ENCODE results near the gene ATP5IF1.
A peak's percentile ranks its signal among the peaks of the same experiment; 100 is the strongest.

The ATP5IF1 gene

GRCh38 chr1:28257736-28258135, 21.8 kb downstream of the ATP5IF1 start:
- Histone ChIP-seq H3K36me3 (ENCODE audit: insufficient read depth, low read length) (no peaks in the 10 kb centered on the region), H3K4me3 (ENCODE audit: low read depth in 1 of 2, low read length in 2 of 2) (no peak overlapping the region), H3K9me3 (ENCODE audit: low read length) (no peaks in the 10 kb centered on the region), H3K27me3 (ENCODE audit: control insufficient read depth in 1 of 2, insufficient read depth in 2 of 2, low read length in 2 of 2) (no peaks in the 10 kb centered on the region), H3K27ac (ENCODE audit: low read depth, low read length) (no peak overlapping the region), H3K9ac (ENCODE audit: low read length) (no peak overlapping the region), H3K4me1 (ENCODE audit: insufficient read depth, low read length) (peaks cover 17% of the 10 kb centered on the region)

GRCh38 chr1:28258628-28259251, 22.8 kb downstream of the ATP5IF1 start:
- no peak overlapping the region for H3K27ac ChIP-seq (ENCODE audit: low read depth, low read length)

GRCh38 chr1:28259252-28259933, 23.5 kb downstream of the ATP5IF1 start, which contains the start of gene SESN2:
Gene SESN2, plus strand, starts transcription at chr1:28259518. Its CDS starts 330 bp downstream, at chr1:28259848.
- Histone ChIP-seq H3K4me1 (ENCODE audit: insufficient read depth, low read length) (peaks cover 17% of the 10 kb centered on the region), H3K4me3 (ENCODE audit: low read depth in 1 of 2, low read length in 2 of 2) (peak within 1 kb of the TSS; percentile 73 to 93), H3K27ac (ENCODE audit: low read depth, low read length) (peak within 1 kb of the TSS; percentile 93), H3K9ac (ENCODE audit: low read length) (peak within 1 kb of the TSS; percentile 49), H3K36me3 (ENCODE audit: insufficient read depth, low read length) (no peaks in the 10 kb centered on the region), H3K9me3 (ENCODE audit: low read length) (no peaks in the 10 kb centered on the region), H3K27me3 (ENCODE audit: control insufficient read depth in 1 of 2, insufficient read depth in 2 of 2, low read length in 2 of 2) (no peaks in the 10 kb centered on the region)

More at GRCh38 chr1:28258628-28259251, 22.8 kb downstream of the ATP5IF1 start:
- Histone ChIP-seq H3K9me3 (ENCODE audit: low read length) (no peaks in the 10 kb centered on the region), H3K4me1 (ENCODE audit: insufficient read depth, low read length) (peaks cover 17% of the 10 kb centered on the region), H3K9ac (ENCODE audit: low read length) (no peak overlapping the region), H3K27me3 (ENCODE audit: control insufficient read depth in 1 of 2, insufficient read depth in 2 of 2, low read length in 2 of 2) (no peaks in the 10 kb centered on the region), H3K4me3 (ENCODE audit: low read depth in 1 of 2, low read length in 2 of 2) (peak overlapping the region in 1 of 2 donors; percentile 73), H3K36me3 (ENCODE audit: insufficient read depth, low read length) (no peaks in the 10 kb centered on the region)

DNA sequence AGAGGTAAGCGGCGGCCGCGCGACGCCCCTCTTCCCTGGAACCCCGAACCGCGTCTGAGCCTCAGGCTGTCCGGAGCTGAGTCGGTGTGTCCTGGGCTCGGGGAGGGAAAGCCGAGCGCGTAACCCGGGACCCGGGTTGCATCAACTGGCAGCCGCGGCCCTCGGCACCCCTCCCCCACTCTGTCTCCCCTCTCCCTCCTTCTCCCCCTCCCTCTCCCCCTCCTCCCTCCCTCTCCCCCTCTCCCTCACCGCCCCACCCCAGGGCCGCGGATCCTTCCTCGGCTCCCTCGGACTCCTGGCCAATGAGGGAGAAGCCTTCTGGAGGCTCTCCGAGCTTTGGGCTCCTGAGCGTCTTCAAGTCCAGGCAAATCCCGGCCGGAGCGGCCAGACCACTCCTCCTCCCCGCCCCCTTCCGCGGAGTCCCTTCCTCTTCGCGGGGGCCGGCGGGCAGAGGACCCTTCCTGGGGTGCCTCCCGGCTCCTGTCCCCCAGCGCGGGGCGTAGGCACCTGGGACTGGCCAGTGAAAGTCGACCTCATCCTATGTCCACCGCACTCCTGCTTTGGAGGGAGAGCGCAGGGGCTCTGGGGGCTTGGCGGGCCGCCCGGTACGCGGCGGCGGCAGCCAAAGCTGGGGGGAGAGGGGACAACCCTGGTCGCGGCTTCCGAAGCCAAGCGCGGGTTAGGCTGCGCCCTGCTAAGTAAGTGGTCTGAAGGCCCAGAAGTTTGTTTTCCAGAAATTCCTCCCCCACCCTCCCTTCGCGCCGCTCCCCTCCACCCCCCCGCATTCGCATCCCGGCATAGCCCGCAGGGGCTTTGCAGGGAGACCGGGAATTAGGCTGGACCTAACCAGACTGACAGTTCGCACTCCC, 24.2 kb downstream of the ATP5IF1 start:
- H3K27ac ChIP-seq (ENCODE audit: low read depth, low read length): peak overlapping the region; percentile 93
- H3K27me3 ChIP-seq (ENCODE audit: control insufficient read depth in 1 of 2, insufficient read depth in 2 of 2, low read length in 2 of 2): no peaks in the 10 kb centered on the region
- no peaks in the 10 kb centered on the region for H3K9me3 ChIP-seq (ENCODE audit: low read length)
- H3K4me1 ChIP-seq (ENCODE audit: insufficient read depth, low read length): peaks cover 17% of the 10 kb centered on the region
- no peaks in the 10 kb centered on the region for H3K36me3 ChIP-seq (ENCODE audit: insufficient read depth, low read length)
- peak overlapping the region; percentile 73 to 93 for H3K4me3 ChIP-seq (ENCODE audit: low read depth in 1 of 2, low read length in 2 of 2)
- H3K9ac ChIP-seq (ENCODE audit: low read length): peak overlapping the region; percentile 49

GRCh38 chr1:28260803-28261174, 24.9 kb downstream of the ATP5IF1 start:
- peak overlapping the region; percentile 84 for H3K27ac ChIP-seq (ENCODE audit: low read depth, low read length)
- H3K4me3 ChIP-seq (ENCODE audit: low read depth in 1 of 2, low read length in 2 of 2): peak overlapping the region; percentile 73 to 93
- H3K4me1 ChIP-seq (ENCODE audit: insufficient read depth, low read length): peaks cover 17% of the 10 kb centered on the region
- no peaks in the 10 kb centered on the region for H3K27me3 ChIP-seq (ENCODE audit: control insufficient read depth in 1 of 2, insufficient read depth in 2 of 2, low read length in 2 of 2)
- H3K9ac ChIP-seq (ENCODE audit: low read length): peak overlapping the region; percentile 49
- no peaks in the 10 kb centered on the region for H3K9me3 ChIP-seq (ENCODE audit: low read length)
- no peaks in the 10 kb centered on the region for H3K36me3 ChIP-seq (ENCODE audit: insufficient read depth, low read length)

DNA sequence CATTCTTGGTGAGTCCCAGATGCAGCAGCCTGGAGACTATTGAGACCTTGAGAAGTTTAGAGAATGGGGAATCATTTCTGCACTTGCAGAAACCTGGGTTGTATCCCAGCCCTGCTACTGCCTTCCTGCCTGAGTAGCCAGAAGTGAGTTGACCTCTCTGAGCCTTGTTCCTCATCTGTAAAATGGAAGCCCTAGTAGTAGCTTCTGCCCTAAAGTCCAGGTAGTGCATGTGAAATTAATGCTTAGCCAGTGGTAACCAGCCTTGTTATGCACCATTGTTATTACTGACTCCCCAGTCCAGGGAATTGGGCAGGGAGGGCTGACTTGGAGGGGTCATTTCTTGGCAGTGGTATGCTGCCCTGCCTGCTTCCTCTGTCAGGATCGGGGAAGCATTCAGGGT, 29.0 kb downstream of the ATP5IF1 start:
- H3K27me3 ChIP-seq (ENCODE audit: control insufficient read depth in 1 of 2, insufficient read depth in 2 of 2, low read length in 2 of 2): no peaks in the 10 kb centered on the region
- H3K4me1 ChIP-seq (ENCODE audit: insufficient read depth, low read length): peaks cover 10% of the 10 kb centered on the region
- no peak overlapping the region for H3K4me3 ChIP-seq (ENCODE audit: low read depth in 1 of 2, low read length in 2 of 2)
- no peak overlapping the region for H3K27ac ChIP-seq (ENCODE audit: low read depth, low read length)
- no peak overlapping the region for H3K9ac ChIP-seq (ENCODE audit: low read length)
- H3K9me3 ChIP-seq (ENCODE audit: low read length): no peaks in the 10 kb centered on the region
- H3K36me3 ChIP-seq (ENCODE audit: insufficient read depth, low read length): no peaks in the 10 kb centered on the region

DNA sequence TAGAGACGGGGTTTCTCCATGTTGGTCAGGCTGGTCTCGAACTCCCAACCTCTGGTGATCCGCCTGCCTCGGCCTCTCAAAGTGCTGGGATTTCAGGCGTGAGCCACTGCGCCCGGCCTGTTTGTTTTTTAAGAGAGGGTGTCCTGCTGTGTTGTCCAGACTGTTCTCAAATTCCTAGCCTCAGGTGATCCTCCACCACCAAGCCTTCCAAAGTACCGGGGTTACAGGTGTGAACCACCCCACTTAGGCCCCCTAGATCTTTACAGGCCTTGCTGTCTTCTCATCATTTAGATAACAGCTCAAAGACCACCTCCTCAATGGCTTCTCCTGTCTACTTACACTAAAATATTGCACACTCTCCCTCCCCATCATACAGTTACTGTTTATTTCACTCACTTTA, 29.7 kb downstream of the ATP5IF1 start:
- Histone ChIP-seq H3K4me1 (ENCODE audit: insufficient read depth, low read length) (peaks cover 10% of the 10 kb centered on the region), H3K9ac (ENCODE audit: low read length) (no peak overlapping the region), H3K27me3 (ENCODE audit: control insufficient read depth in 1 of 2, insufficient read depth in 2 of 2, low read length in 2 of 2) (no peaks in the 10 kb centered on the region)

GRCh38 chr1:28266920-28267322, 31.0 kb downstream of the ATP5IF1 start:
- H3K4me1 ChIP-seq (ENCODE audit: insufficient read depth, low read length): no peaks in the 10 kb centered on the region
- no peaks in the 10 kb centered on the region for H3K27me3 ChIP-seq (ENCODE audit: control insufficient read depth in 1 of 2, insufficient read depth in 2 of 2, low read length in 2 of 2)
- no peak overlapping the region for H3K4me3 ChIP-seq (ENCODE audit: low read depth in 1 of 2, low read length in 2 of 2)
- H3K27ac ChIP-seq (ENCODE audit: low read depth, low read length): no peak overlapping the region
- no peak overlapping the region for H3K9ac ChIP-seq (ENCODE audit: low read length)
- peaks cover 6% of the 10 kb centered on the region for H3K36me3 ChIP-seq (ENCODE audit: insufficient read depth, low read length)
- H3K9me3 ChIP-seq (ENCODE audit: low read length): no peaks in the 10 kb centered on the region

More for the DNA sequence above, 29.7 kb downstream of the ATP5IF1 start:
- Histone ChIP-seq H3K4me3 (ENCODE audit: low read depth in 1 of 2, low read length in 2 of 2) (no peak overlapping the region), H3K27ac (ENCODE audit: low read depth, low read length) (no peak overlapping the region), H3K9me3 (ENCODE audit: low read length) (no peaks in the 10 kb centered on the region), H3K36me3 (ENCODE audit: insufficient read depth, low read length) (no peaks in the 10 kb centered on the region)

GRCh38 chr1:28267633-28268032, 31.7 kb downstream of the ATP5IF1 start:
- H3K4me3 ChIP-seq (ENCODE audit: low read depth in 1 of 2, low read length in 2 of 2): no peak overlapping the region
- no peaks in the 10 kb centered on the region for H3K9me3 ChIP-seq (ENCODE audit: low read length)
- no peaks in the 10 kb centered on the region for H3K27me3 ChIP-seq (ENCODE audit: control insufficient read depth in 1 of 2, insufficient read depth in 2 of 2, low read length in 2 of 2)
- no peaks in the 10 kb centered on the region for H3K4me1 ChIP-seq (ENCODE audit: insufficient read depth, low read length)
- no peak overlapping the region for H3K9ac ChIP-seq (ENCODE audit: low read length)
- H3K27ac ChIP-seq (ENCODE audit: low read depth, low read length): no peak overlapping the region
- peaks cover 13% of the 10 kb centered on the region for H3K36me3 ChIP-seq (ENCODE audit: insufficient read depth, low read length)

- no peak overlapping the region for H3K4me3 ChIP-seq (ENCODE audit: low read depth in 1 of 2, low read length in 2 of 2)
- peaks cover 32% of the 10 kb centered on the region for H3K36me3 ChIP-seq (ENCODE audit: insufficient read depth, low read length)
- no peaks in the 10 kb centered on the region for H3K27me3 ChIP-seq (ENCODE audit: control insufficient read depth in 1 of 2, insufficient read depth in 2 of 2, low read length in 2 of 2)
- H3K4me1 ChIP-seq (ENCODE audit: insufficient read depth, low read length): no peaks in the 10 kb centered on the region
- no peak overlapping the region for H3K27ac ChIP-seq (ENCODE audit: low read depth, low read length)
- no peak overlapping the region for H3K9ac ChIP-seq (ENCODE audit: low read length)
- H3K9me3 ChIP-seq (ENCODE audit: low read length): no peaks in the 10 kb centered on the region
These were observed 33.6 kb downstream of the ATP5IF1 start for GRCh38 chr1:28269529-28269928.

- H3K9ac ChIP-seq (ENCODE audit: low read length): no peak overlapping the region
- no peaks in the 10 kb centered on the region for H3K4me1 ChIP-seq (ENCODE audit: insufficient read depth, low read length)
- H3K27me3 ChIP-seq (ENCODE audit: control insufficient read depth in 1 of 2, insufficient read depth in 2 of 2, low read length in 2 of 2): no peaks in the 10 kb centered on the region
- no peak overlapping the region for H3K4me3 ChIP-seq (ENCODE audit: low read depth in 1 of 2, low read length in 2 of 2)
- peaks cover 38% of the 10 kb centered on the region for H3K36me3 ChIP-seq (ENCODE audit: insufficient read depth, low read length)
- H3K9me3 ChIP-seq (ENCODE audit: low read length): no peaks in the 10 kb centered on the region
- no peak overlapping the region for H3K27ac ChIP-seq (ENCODE audit: low read depth, low read length)
These were observed 36.4 kb downstream of the ATP5IF1 start for GRCh38 chr1:28272215-28272852.
